ENCODE results near the gene RNU1-3.
"Not testable (repeated sequence)": the region's sequence is repeated elsewhere in the genome, so short reads cannot be mapped to it uniquely, and the experiment has no call there.

DNA sequence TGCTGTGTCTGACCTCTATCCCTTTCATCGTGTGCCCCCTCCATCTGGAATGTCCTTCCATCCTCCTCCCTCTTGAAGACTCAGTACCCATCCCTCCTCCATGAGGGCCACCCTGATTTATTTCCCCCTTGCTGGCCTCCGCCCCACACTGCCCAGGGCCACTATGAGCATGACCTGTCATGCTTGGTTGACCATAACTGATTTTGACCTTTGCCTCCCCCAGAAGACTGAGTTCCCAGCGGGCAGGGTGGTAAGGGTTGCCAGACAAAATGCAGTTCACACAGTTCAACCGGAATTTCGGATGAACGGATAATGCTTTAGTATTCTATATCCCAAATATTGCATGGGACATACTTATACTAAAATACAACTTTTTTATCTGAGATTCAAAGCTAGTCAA is 42.0 kb upstream of the RNU1-3 start:
- TF ChIP-seq, protein P1, sequence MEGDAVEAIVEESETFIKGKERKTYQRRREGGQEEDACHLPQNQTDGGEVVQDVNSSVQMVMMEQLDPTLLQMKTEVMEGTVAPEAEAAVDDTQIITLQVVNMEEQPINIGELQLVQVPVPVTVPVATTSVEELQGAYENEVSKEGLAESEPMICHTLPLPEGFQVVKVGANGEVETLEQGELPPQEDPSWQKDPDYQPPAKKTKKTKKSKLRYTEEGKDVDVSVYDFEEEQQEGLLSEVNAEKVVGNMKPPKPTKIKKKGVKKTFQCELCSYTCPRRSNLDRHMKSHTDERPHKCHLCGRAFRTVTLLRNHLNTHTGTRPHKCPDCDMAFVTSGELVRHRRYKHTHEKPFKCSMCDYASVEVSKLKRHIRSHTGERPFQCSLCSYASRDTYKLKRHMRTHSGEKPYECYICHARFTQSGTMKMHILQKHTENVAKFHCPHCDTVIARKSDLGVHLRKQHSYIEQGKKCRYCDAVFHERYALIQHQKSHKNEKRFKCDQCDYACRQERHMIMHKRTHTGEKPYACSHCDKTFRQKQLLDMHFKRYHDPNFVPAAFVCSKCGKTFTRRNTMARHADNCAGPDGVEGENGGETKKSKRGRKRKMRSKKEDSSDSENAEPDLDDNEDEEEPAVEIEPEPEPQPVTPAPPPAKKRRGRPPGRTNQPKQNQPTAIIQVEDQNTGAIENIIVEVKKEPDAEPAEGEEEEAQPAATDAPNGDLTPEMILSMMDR (conservative IDR thresholded peaks at IDR 0.05 in 1 of 2, IDR thresholded peaks at IDR 0.05 in 1 of 2; ENCODE audit: low read depth in 1 of 2, low read length in 2 of 2): not testable (repeated sequence)
- TF ChIP-seq EZH2 (IDR thresholded peaks at IDR 0.05; ENCODE audit: low read length, missing control alignments): not testable (repeated sequence)
